HG03565 (cell line): ENCODE measurements around the gene ACTBL2.

Experiments
- ATAC-seq: cut with Tn5 transposase; IDR thresholded peaks from one replicate; pipeline ENCODE4 v1.9.1; 2021; ENCODE audit warnings: mild to moderate bottlenecking, moderate library complexity; ENCODE audit not compliant: unreplicated experiment

The ACTBL2 gene

DNA sequence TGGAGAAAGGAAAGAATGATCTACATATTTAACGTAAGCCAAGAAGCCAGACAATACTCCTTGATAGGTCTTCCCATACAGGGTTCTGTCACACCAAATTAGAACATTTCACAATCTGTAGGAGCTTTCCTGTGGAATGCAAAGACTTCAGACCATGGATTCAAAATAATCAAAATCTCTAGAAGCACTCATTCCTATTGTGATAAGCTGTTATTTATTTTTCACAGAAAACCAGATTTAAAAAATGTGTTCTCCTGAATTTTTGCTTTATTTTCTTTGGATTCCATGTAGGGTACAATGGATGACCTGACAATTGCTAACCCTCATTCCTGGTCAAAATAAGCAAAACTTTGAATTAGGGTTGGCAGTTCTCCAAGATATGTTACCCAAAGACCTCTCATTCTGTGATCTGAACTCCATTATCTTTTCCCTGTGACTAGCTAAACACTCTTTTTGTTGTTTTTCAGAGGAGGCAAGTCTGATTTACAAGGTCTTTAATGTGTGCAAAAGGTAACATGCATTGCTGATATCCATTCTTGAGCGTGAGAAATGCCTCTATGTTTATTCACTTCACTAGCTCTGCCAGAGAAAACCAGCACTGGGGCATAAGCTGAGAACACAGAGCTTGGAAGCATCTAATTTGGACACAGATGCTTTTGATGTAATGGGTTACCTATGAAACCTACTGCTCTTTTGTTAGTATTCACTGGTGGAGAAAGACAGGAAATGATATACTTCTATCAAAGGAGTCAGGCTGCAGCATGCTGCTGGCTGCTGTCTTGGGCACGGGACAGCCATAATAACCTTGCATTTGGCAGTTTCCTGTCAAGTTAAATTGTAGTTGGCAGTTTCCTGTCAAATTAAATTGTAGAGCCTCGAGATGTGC, 31.4 kb downstream of the ACTBL2 start:
- no peak for ATAC-seq

DNA sequence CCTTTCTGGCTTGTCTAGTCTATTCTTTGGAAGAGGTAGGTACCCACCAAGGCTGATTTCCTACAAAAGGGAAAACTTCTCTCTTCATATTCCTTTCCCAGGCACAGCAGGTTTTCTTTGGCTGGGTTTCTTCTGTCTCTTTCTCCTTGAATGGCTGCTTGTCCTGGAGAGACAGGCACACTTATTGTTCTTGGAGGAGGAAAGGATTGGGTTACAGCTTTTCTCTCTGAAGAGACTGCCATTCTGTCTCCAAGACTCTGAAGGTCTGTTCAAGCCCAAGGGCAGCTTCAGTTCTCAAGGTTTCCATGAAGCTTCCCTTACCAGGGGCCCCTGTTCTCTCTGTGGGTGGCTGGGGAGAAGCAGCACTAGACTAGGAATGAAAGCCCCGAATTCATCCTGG, 33.9 kb downstream of the ACTBL2 start:
- ATAC-seq, result no peak

- no peak for ATAC-seq
Observed at GRCh38 chr5:57448287-57448686, 34.3 kb downstream of the ACTBL2 start.

GRCh38 chr5:57447658-57448057, 35.0 kb downstream of the ACTBL2 start:
- no peak for ATAC-seq

DNA sequence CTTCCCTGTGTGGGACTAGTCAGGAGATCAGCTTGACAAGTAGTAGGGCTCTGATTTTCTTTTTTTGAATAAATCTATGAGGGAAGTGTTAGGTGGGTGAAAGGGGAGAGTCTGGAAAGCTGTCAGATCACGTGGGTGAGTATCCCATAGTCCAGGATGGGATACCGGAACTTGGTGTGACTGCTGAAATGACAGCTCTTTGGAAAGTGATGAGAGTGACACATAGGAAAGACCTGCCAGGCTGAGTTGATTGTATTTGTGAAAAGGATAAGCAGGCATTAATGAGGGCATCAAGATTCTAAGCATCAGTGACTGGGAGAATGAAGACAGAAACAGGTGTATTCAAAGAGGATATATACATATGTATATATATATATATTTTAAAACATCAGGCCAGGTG, 35.6 kb downstream of the ACTBL2 start:
- ATAC-seq, result no peak

DNA sequence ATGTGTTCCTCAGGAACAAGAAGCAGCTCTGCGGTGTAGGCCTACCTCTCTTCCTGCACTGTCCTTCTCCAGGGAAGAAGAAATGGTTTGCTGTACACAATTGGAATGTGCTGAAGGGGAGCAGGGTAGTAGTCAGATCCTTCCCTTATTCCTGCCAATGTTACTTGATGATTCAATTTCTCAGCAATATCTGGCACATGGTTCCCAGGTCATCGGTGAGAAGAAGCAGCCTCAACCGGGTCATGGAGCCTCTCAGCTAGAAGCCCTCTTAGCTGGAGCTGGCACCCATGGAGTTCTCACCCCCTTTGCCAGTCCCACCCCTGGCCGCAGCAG, 36.9 kb downstream of the ACTBL2 start:
- no peak for ATAC-seq

GRCh38 chr5:57445006-57445704, 37.5 kb downstream of the ACTBL2 start:
- ATAC-seq, result no peak

- ATAC-seq, result peak; percentile 70
Observed at GRCh38 chr5:57442080-57442839, 40.4 kb downstream of the ACTBL2 start.

GRCh38 chr5:57441557-57441956, 41.1 kb downstream of the ACTBL2 start:
- no peak for ATAC-seq

DNA sequence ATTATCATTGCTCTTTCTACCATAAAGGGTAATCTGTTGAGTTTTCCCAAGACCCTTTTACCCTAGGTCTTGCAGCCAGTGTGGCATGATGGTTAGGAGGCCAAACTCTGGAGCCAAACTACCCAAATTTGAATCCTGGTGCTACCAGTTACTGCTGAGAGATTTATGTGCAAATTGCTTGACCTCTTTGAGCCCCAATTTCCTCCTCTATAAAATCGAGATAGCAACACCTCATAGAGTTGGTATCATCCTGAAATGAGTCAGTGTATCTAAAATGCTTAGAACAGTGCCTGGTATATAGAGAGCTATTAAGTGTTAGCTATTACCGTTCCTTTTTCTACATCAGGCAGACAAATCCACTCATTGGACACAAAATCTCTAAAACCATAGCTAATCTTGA, 43.0 kb downstream of the ACTBL2 start:
- ATAC-seq, result no peak

GRCh38 chr5:57437976-57438805, 44.4 kb downstream of the ACTBL2 start:
- ATAC-seq, result no peak

DNA sequence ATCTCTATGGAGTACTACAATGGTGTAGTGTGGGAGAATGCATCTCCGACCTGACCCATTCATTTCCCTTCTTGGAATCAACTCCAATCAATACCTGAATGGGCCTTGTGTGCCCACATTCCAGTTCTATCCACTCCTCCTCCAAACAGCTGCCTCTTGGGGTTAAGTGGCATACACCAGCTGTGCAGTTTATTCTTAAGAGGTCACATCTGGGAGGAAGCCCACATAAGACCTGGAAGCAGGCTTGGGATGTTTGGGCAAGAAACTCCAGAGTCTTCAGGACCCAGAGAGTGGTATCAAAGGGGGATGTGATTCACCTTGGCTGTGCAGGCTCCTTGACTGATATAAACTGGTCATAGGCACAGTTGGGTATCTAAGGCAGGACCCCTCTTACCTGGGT, 46.0 kb downstream of the ACTBL2 start:
- no peak for ATAC-seq

DNA sequence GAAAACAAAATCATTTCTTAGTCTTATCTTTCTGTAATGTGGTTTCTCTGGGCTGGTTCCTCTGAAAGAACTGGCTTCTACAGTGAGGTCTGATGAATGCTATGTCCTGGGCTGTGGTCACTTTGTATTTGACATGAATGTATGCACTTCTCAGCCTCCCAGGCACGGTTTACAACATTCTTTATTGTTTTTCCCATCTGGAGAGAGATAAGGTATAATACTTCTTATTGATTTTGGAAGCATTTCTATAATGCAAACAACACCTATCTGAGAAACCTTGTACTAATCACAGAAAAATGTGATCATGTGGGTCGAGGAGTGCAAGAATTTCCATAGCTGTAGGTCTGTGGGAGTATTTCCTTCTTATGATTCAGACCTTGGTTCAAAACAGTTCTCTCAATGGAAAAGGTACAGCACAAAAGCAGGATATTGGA, 46.9 kb downstream of the ACTBL2 start:
- no peak for ATAC-seq

DNA sequence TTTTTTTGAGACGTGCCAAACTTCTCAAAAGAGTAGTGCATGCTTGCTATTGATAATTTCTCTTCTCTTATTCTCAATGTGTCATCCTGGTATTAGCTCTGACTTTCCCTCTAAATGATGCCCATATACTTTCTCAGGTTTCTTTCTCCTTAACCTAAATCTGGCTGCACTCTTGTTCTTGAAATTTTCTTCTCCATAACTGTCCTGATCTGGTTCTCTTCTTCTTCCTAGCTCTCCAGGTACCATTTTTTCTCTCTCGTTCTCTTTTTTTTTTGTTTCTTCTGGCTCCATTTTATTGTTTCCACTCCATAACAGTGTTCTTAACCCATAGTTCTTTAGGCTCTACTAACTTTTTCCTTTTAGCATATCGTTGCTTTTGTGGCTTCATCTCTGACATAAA, 47.9 kb downstream of the ACTBL2 start:
- ATAC-seq, result no peak

DNA sequence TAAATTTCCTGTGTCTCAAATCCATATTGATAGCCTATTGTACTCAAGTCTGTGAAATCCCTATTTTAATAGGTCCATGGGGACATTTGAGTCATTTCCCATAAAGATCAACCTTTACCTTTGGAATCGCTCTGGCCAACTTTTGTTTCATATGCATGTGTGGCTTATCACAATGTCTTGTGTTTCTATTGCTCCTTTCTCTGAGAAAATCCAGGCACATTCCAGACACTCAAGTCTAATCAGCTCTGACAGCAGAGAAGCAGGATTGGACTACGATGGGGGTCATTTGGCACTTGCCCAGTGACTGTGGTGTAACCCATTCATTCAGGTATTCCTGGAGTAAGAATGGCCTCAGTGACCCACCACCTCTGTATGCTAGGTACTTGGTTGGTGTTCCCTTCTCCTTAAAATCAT, 48.4 kb downstream of the ACTBL2 start:
- ATAC-seq, result no peak

- ATAC-seq, result no peak
Observed at GRCh38 chr5:57432876-57433275, 49.7 kb downstream of the ACTBL2 start.

- ATAC-seq, result no peak
Observed at GRCh38 chr5:57431759-57432158, 50.9 kb downstream of the ACTBL2 start.
